BLaER1 treated with 17β-estradiol and CSF1 and Interleukin-3, amounts not matched to agents 10 nM and 100 nM (cell line): Measurements from ENCODE around the gene CSTB.

ENCODE experiments used
- H3K27ac ChIP-seq, 11 experiments: shearing (Covaris generic); formaldehyde crosslinking; 2 replicates each; pipeline ENCODE4 v1.8.1; 2022
- H3K27me3 ChIP-seq, 11 experiments: shearing (Covaris generic); formaldehyde crosslinking; 2 replicates each; pipeline ENCODE4 v1.8.1; 2022
- H3K36me3 ChIP-seq, 11 experiments: shearing (Covaris generic); formaldehyde crosslinking; 2 replicates each; pipeline ENCODE4 v1.8.1; 2022
- H3K4me1 ChIP-seq, 10 experiments: shearing (Covaris generic); formaldehyde crosslinking; 2 replicates each; pipeline ENCODE4 v1.8.1; 2022
- H3K4me2 ChIP-seq, 11 experiments: shearing (Covaris generic); formaldehyde crosslinking; 2 replicates each; pipeline ENCODE4 v1.8.1; 2022
- H3K4me3 ChIP-seq, 10 experiments: shearing (Covaris generic); formaldehyde crosslinking; 2 replicates each; pipeline ENCODE4 v1.8.1; 2022
- H3K9ac ChIP-seq, 11 experiments: shearing (Covaris generic); formaldehyde crosslinking; 2 replicates each; pipeline ENCODE4 v1.8.1; 2022
- H3K9me3 ChIP-seq, 11 experiments: shearing (Covaris generic); formaldehyde crosslinking; replicated peaks in 1 of 11; 2 replicates each; pipeline ENCODE4 v1.8.1; 2022
- H4K20me1 ChIP-seq, 11 experiments: shearing (Covaris generic); formaldehyde crosslinking; 2 replicates each; pipeline ENCODE4 v1.8.1; 2022
- Cebpa-rat ChIP-seq, 11 experiments: shearing (Covaris generic); IDR thresholded peaks; 2 replicates each; pipeline ENCODE4 v1.8.1; 2022

Gene CSTB

DNA sequence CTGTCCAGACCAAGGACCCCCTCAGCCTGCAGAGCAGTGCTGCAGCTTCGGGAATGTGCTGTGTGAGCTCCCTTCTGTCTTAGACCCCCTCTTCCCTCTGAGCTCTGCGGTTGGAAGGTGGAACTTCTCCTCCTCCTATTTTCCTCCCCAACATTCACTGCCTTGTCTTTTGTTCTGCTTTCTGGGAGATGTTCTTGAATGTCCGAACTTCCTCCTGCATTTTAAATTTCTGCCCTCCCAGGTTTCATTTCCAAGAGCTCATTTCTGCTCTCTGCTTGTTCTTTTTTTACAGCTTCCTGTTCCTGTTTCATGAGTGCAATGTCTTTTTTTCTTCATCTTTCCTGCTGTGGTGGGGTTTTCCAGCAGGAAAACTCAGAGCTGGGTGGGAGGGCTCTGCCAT lies 42.6 kb upstream of the CSTB start:
- Histone ChIP-seq H3K4me1 (peaks cover 24 to 71% (median 64%) of the 10 kb centered on the region in 10 experiments), H3K36me3 (peaks cover 0 to 18% (median 0%) of the 10 kb centered on the region in 11 experiments; a peak in 4 of 22 replicates), H3K4me3 (0 out of 20 replicates have a peak overlapping the region, but pooled peaks of 2 of the 10 experiments have one; percentile 19 to 30), H3K9ac (peak overlapping the region in 6 of 11 experiments; percentile 16 to 52 (median 26); a peak in 7 of 22 replicates), H4K20me1 (peaks cover 0 to 14% (median 0%) of the 10 kb centered on the region in 11 experiments; a peak in 3 of 22 replicates), H3K27ac (peak overlapping the region in 8 of 11 experiments; percentile 54 to 67 (median 60); a peak in 15 of 22 replicates), H3K4me2 (peak overlapping the region; percentile 22 to 93 (median 87); a peak in 20 of 22 replicates), H3K9me3 (peaks cover 0 to 40% (median 18%) of the 10 kb centered on the region in 11 experiments; a peak in 16 of 22 replicates), H3K27me3 (no peaks in the 10 kb centered on the region)
- TF ChIP-seq Cebpa-rat (IDR thresholded peaks at IDR 0.05): no peak

GRCh38 chr21:43817157-43818086 lies 41.3 kb upstream of the CSTB start:
- H3K27ac ChIP-seq: peak overlapping the region in 10 of 11 experiments; percentile 7 to 67 (median 50); a peak in 16 of 22 replicates

DNA sequence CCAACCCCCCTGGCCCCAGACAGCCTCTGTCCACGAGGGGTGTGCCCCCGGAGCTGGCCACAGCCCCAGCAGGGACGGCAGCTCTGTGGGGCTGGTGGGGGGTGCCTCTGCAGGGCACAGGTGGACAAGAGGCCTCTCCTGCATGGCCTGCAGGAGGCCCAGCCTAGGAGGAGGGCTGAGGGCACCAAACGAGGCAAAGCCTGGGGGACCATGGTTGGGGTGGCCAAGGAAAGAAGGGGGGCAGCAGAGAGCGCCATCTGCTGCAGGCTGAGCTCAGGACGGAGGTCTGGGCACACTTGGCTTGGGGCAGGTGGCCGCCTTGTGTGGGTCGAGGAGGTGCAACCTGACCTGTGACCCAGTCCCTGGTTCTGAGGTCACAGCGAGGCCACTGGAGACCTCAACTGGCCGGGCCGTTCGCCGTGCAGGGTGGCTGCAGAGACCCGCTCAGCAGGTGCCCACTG lies 40.5 kb upstream of the CSTB start:
- Histone ChIP-seq H3K4me1 (peaks cover 44 to 89% (median 82%) of the 10 kb centered on the region in 10 experiments), H3K27me3 (no peaks in the 10 kb centered on the region), H3K4me3 (no peak overlapping the region), H3K27ac (peak overlapping the region in 8 of 11 experiments; percentile 7 to 67 (median 60); a peak in 7 of 22 replicates), H3K36me3 (peaks cover 0 to 18% (median 0%) of the 10 kb centered on the region in 11 experiments; a peak in 4 of 22 replicates), H3K9ac (peak overlapping the region in 4 of 11 experiments; percentile 5 to 37 (median 28); a peak in 3 of 22 replicates), H3K4me2 (peak overlapping the region; percentile 60 to 93 (median 87)), H4K20me1 (peaks cover 0 to 23% (median 0%) of the 10 kb centered on the region in 11 experiments; a peak in 3 of 22 replicates), H3K9me3 (peaks cover 0 to 33% (median 17%) of the 10 kb centered on the region in 11 experiments; a peak in 16 of 22 replicates)
- no peak for TF ChIP-seq Cebpa-rat (IDR thresholded peaks at IDR 0.05)

More at GRCh38 chr21:43817157-43818086, 41.3 kb upstream of the CSTB start:
- Histone ChIP-seq H3K4me2 (peak overlapping the region; percentile 60 to 93 (median 87)), H3K9ac (peak overlapping the region in 10 of 11 experiments; percentile 3 to 61 (median 40); a peak in 13 of 22 replicates), H3K36me3 (peaks cover 0 to 18% (median 0%) of the 10 kb centered on the region in 11 experiments; a peak in 4 of 22 replicates), H3K9me3 (peaks cover 0 to 40% (median 18%) of the 10 kb centered on the region in 11 experiments; a peak in 16 of 22 replicates), H3K4me1 (peaks cover 36 to 81% (median 75%) of the 10 kb centered on the region in 10 experiments), H3K27me3 (no peaks in the 10 kb centered on the region), H4K20me1 (peaks cover 0 to 18% (median 0%) of the 10 kb centered on the region in 11 experiments; a peak in 3 of 22 replicates), H3K4me3 (peak overlapping the region in 2 of 10 experiments; percentile 30 to 42; a peak in 7 of 20 replicates)
- TF ChIP-seq Cebpa-rat (IDR thresholded peaks at IDR 0.05): no peak

DNA sequence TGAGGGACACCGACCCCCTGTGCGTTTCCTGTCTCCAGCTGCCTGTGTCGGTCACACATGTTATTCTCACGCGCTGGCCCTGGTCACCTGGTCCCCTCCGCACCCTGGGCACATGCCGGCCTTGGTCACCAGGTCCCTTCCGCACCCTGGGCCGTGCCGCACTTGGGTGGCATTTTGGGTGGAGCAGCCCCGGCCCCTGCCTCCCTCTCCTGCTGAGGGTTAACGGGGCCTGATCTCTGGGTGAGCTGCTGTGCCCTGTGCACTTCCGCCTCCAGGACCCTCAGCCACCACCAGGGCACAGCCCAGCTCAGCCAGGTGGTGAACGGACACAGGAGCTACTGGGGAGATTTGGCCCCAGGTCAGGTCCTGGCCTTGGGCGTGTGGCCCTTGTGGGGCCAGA lies 39.9 kb upstream of the CSTB start:
- Histone ChIP-seq H3K4me2 (peak overlapping the region in 6 of 11 experiments; percentile 10 to 92 (median 76); a peak in 10 of 22 replicates), H3K4me1 (peaks cover 51 to 94% (median 89%) of the 10 kb centered on the region in 10 experiments), H3K4me3 (no peak overlapping the region), H3K9me3 (peaks cover 0 to 29% (median 17%) of the 10 kb centered on the region in 11 experiments; a peak in 16 of 22 replicates), H4K20me1 (peaks cover 0 to 29% (median 0%) of the 10 kb centered on the region in 11 experiments; a peak in 3 of 22 replicates), H3K9ac (peak overlapping the region in 1 of 11 experiments; percentile 9; a peak in 1 of 22 replicates), H3K27me3 (no peaks in the 10 kb centered on the region), H3K27ac (peak overlapping the region in 4 of 11 experiments; percentile 21 to 47 (median 28); a peak in 3 of 22 replicates), H3K36me3 (peaks cover 0 to 16% (median 0%) of the 10 kb centered on the region in 11 experiments; a peak in 4 of 22 replicates)
- TF ChIP-seq Cebpa-rat (IDR thresholded peaks at IDR 0.05): no peak

DNA sequence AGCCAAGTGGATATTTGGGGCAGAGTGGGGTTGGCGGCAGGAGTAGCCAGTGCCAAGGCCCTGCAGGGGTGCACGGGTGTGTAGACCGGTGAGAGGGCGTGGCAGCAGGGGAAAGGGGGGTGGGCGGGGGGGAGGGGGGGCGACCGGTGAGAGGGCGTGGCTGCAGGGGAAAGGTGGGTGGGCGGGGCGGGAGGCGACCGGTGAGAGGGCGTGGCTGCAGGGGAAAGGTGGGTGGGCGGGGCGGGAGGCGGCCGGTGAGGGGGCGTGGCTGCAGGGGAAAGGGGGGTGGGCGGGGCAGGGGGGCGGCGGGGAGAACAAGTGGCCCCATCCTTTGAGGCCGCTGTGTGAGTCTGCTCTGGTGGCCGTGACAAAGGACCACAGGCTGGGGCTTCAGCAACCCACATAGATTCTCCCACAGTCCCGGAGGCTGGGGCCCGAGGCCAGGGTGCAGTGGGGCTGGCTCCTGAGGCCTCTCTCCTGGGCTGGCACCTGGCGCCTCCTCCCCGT lies 39.1 kb upstream of the CSTB start:
- H3K4me2 ChIP-seq: peak overlapping the region in 5 of 11 experiments; percentile 42 to 99 (median 90); a peak in 7 of 22 replicates

GRCh38 chr21:43814215-43815106 lies 38.4 kb upstream of the CSTB start:
- H3K27me3 ChIP-seq: no peaks in the 10 kb centered on the region
- peak overlapping the region in 7 of 11 experiments; percentile 18 to 99 (median 42); a peak in 11 of 22 replicates for H3K4me2 ChIP-seq
- peak overlapping the region in 3 of 11 experiments; percentile 6 to 94 (median 22); a peak in 5 of 22 replicates for H3K27ac ChIP-seq
- H3K9ac ChIP-seq: 0 out of 22 replicates have a peak overlapping the region, but pooled peaks of 1 of the 11 experiments have one; percentile 7
- no peak for TF ChIP-seq Cebpa-rat (IDR thresholded peaks at IDR 0.05)
- H3K4me3 ChIP-seq: no peak overlapping the region
- H4K20me1 ChIP-seq: peaks cover 0 to 32% (median 0%) of the 10 kb centered on the region in 11 experiments; a peak in 4 of 22 replicates
- H3K36me3 ChIP-seq: peaks cover 0 to 9% (median 4%) of the 10 kb centered on the region in 11 experiments; a peak in 7 of 22 replicates
- peaks cover 0 to 13% (median 9%) of the 10 kb centered on the region in 11 experiments; a peak in 14 of 22 replicates for H3K9me3 ChIP-seq
- H3K4me1 ChIP-seq: peaks cover 66 to 97% (median 93%) of the 10 kb centered on the region in 10 experiments

More for the DNA sequence above, 39.1 kb upstream of the CSTB start:
- H4K20me1 ChIP-seq: peaks cover 0 to 32% (median 0%) of the 10 kb centered on the region in 11 experiments; a peak in 4 of 22 replicates
- no peak overlapping the region for H3K4me3 ChIP-seq
- peaks cover 0 to 20% (median 10%) of the 10 kb centered on the region in 11 experiments; a peak in 14 of 22 replicates for H3K9me3 ChIP-seq
- no peaks in the 10 kb centered on the region for H3K27me3 ChIP-seq
- no peak for TF ChIP-seq Cebpa-rat (IDR thresholded peaks at IDR 0.05)
- H3K27ac ChIP-seq: no peak overlapping the region
- peaks cover 59 to 97% (median 93%) of the 10 kb centered on the region in 10 experiments for H3K4me1 ChIP-seq
- H3K9ac ChIP-seq: no peak overlapping the region
- peaks cover 0 to 7% (median under 1%) of the 10 kb centered on the region in 11 experiments; a peak in 6 of 22 replicates for H3K36me3 ChIP-seq

DNA sequence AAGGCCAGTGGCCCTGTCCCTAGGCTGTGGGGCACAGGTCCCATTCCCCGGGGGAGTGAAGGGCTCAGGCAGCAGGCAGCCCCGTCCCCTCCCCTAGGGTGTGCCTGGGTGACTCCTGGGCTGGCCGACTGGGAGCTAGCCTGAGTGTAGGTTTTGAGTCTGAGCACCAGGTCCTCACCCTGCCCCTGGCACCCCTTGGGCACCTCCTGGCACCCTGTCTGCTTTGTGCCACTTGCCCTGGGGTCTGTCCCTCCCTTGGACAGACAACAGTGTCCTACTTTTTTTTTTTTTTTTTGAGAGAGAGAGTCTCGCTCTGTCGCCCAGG lies 37.5 kb upstream of the CSTB start:
- H3K4me1 ChIP-seq: peaks cover 74 to 97% (median 94%) of the 10 kb centered on the region in 10 experiments
- H3K9ac ChIP-seq: peak overlapping the region in 7 of 11 experiments; percentile 24 to 89 (median 74); a peak in 4 of 22 replicates
- H3K4me3 ChIP-seq: no peak overlapping the region

More for the DNA sequence above, 37.5 kb upstream of the CSTB start:
- H3K27me3 ChIP-seq: no peaks in the 10 kb centered on the region
- H3K36me3 ChIP-seq: peaks cover 0 to 18% (median 3%) of the 10 kb centered on the region in 11 experiments; a peak in 12 of 22 replicates
- peaks cover 0 to 35% (median 0%) of the 10 kb centered on the region in 11 experiments; a peak in 4 of 22 replicates for H4K20me1 ChIP-seq
- H3K27ac ChIP-seq: peak overlapping the region in 8 of 11 experiments; percentile 77 to 99 (median 95); a peak in 14 of 22 replicates
- H3K9me3 ChIP-seq: peaks cover 0 to 6% (median 4%) of the 10 kb centered on the region in 11 experiments; a peak in 11 of 22 replicates
- H3K4me2 ChIP-seq: peak overlapping the region in 10 of 11 experiments; percentile 87 to 99 (median 96); a peak in 17 of 22 replicates
- no peak for TF ChIP-seq Cebpa-rat (IDR thresholded peaks at IDR 0.05)
